Smooth muscle cell of the umbilical artery (primary cell): ENCODE measurements around the gene SIT1. TPM values are rescaled to one million over a fixed set of nuclear protein-coding genes. Genes with fewer than 3 reads are reported as not detected.

Experiments used
- total RNA-seq: library from RNA; depleted of rRNA; stranded (reverse); fragments of >200 nt; gene quantifications from 2 replicates; pipeline ENCODE4 v1.2.3, GENCODE V29; 2014

SIT1 gene
- not detected in 2 replicates for total RNA-seq

DNA sequence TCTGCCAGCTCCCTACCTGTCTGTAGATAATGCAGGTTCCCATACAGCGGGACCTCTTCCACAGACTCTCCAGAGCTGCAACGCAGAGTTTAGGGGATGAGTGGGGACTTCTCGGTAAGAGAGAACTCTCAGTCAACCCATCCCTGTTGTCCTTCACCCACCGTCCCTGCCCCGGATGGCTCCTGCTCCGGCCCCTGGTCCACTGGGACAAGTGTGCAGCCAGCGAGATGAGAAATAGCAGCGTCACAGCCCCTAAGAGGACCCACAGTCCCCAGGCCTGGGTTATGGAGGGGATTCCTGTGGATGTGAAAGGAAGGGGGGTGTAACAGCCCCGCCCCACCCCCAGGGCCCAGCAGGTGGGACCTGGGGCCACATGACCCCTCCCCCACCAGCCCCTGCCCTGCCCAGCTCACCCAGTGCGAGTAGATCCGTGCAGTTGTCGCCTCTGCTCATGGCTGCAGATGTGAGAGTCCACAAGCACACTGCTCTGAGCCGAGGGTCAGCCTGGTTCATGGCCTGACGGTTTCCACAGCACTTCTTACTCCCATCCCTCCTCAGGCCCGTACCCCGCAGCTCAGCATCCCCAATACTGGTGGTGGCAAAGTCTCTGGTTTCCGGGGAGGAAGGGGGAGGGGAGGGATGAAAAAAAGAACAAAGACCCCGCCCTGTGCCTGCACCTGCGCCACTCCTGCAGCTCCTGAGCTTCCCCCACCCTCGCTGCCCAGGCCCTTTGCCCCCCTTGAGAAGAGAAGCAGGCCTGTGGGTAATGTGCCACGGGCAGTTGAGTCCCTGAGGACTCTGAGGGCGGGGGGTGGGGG, at the start of gene SIT1:
Gene SIT1, minus strand, starts transcription at position 591 of the 818 bp plus-strand sequence. Its CDS starts 78 bp downstream, at position 513.

DNA sequence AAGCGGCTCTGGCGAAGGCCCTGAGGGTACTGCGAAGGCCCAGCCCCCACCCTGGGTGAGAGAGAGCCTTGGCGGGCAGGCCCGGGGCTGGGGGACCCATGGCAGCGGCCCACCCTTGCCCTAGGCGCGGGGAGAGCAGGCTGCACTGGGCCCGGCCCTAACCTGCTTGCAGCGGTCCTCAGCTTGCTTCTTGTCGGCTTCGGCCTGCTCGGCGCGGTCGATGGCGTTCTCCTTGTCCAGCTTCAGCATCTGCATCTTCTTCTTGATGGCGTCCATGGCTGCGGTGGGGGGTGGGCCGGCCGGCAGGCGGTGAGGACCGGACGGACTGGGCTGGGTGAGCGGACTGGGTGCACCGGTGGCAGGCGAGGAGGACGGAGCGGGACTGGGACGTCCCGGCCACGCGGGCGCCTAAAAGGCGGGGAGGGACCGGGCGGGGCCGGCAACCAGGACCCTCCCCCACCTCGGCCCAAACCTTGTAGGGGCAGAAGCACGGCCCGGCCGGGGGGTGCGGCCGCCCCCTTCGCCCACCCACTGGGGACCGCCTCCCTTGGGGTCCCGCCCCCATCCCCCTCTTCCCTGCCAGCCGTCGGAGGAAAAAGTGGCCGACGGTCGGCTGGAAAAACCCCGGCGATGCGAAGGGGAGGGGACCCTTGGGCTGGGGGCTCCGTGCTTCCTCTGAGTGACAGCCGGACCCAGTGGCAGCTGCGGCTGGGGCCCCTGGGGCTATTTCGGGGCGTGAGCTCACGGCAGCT, 39.0 kb upstream of the SIT1 start, which contains the start of gene TPM2:
Gene TPM2, minus strand, starts transcription at position 384 of the 752 bp plus-strand sequence. Its CDS starts 108 bp downstream, at position 276.

GRCh38 chr9:35673132-35674024, 22.6 kb upstream of the SIT1 start, which contains the start of gene CA9:
Gene CA9, plus strand, starts transcription at chr9:35673928. Its CDS starts 32 bp downstream, at chr9:35673960.

GRCh38 chr9:35664531-35665470, 14.1 kb upstream of the SIT1 start, which contains the start of gene ARHGEF39:
Gene ARHGEF39, minus strand, starts transcription at chr9:35665195. Its CDS starts 26 bp downstream, at chr9:35665169.

GRCh38 chr9:35658137-35658967, 7.6 kb upstream of the SIT1 start, which contains the start of gene CCDC107:
Gene CCDC107, plus strand, starts transcription at chr9:35658292. Its CDS starts 88 bp downstream, at chr9:35658380.

DNA sequence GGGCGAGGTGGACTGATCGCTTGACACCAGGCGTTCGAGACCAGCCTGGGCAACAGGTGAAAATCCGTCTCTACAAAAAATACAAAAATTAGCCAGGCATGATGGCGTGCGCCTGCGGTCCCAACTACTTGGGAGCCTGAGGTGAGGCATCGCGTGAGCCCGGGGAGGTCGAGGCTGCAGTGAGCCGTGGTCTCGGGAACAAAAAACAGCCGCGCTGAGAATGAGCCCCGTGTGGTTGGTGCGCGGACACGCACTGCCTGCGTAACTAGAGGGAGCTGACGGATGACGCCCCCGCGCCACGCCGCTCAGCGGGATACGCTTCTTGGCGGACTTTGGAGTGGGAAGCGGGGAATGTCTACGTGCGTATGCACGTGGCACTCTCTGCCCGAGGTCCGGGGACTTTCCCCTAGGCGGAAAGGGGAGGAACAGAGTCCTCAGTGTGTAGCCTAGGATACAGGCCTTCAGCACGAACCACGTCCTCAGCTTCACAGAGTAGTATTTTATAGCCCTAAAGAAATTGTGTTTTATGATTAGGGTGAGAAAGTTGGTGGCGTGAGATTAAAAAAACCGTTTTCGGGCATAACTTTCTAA, 6.9 kb upstream of the SIT1 start, which contains the start of gene RMRP:
Gene RMRP, minus strand, starts transcription at position 474 of the 591 bp plus-strand sequence.

GRCh38 chr9:35618325-35618727, 32.4 kb downstream of the SIT1 start, which contains the start of gene CD72:
Gene CD72, minus strand, starts transcription at chr9:35618413. Its CDS starts 110 bp downstream, at chr9:35618303.

GRCh38 chr9:35604578-35605350, 46.0 kb downstream of the SIT1 start, which contains the start of gene TESK1:
Gene TESK1, plus strand, starts transcription at chr9:35605262. Its CDS starts 358 bp downstream, at chr9:35605620.

Other genes starting within 250 kb of the SIT1 start
- 22.6 and 44.1 TPM in 2 replicates for gene RUSC2, start 160.8 kb downstream of the SIT1 start, total RNA-seq
- gene TESK1, start 45.7 kb downstream of the SIT1 start, total RNA-seq: 11.9 and 12.2 TPM in 2 replicates
- 0.32 and 1.2 TPM in 2 replicates for gene CD72, start 32.5 kb downstream of the SIT1 start, total RNA-seq
- gene RMRP, start 7.1 kb upstream of the SIT1 start, total RNA-seq: 680 and 5,299 TPM in 2 replicates
- 9.2 and 13.7 TPM in 2 replicates for gene CCDC107, start 7.4 kb upstream of the SIT1 start, total RNA-seq
- gene ARHGEF39, start 14.3 kb upstream of the SIT1 start, total RNA-seq: 0.30 and 0.92 TPM in 2 replicates
- gene CA9, start 23.0 kb upstream of the SIT1 start, total RNA-seq: 3.6 and 8.1 TPM in 2 replicates
- 1,294 and 1,826 TPM in 2 replicates for gene TPM2, start 39.0 kb upstream of the SIT1 start, total RNA-seq
- gene TLN1, start 81.3 kb upstream of the SIT1 start, total RNA-seq: 548 and 1,223 TPM in 2 replicates
- gene CREB3, start 81.7 kb upstream of the SIT1 start, total RNA-seq: 97.4 and 118 TPM in 2 replicates
- 23.5 and 31.0 TPM in 2 replicates for gene GBA2, start 98.3 kb upstream of the SIT1 start, total RNA-seq
- gene RGP1, start 98.4 kb upstream of the SIT1 start, total RNA-seq: 12.5 and 21.2 TPM in 2 replicates
- 0.30 and 0.55 TPM in 2 replicates for gene MSMP, start 103.3 kb upstream of the SIT1 start, total RNA-seq
- gene NPR2, start 140.7 kb upstream of the SIT1 start, total RNA-seq: 30.6 and 38.0 TPM in 2 replicates
- 0.55 and 1.2 TPM in 2 replicates for gene SPAG8, start 161.3 kb upstream of the SIT1 start, total RNA-seq
- 7.5 and 11.9 TPM in 2 replicates for gene HINT2, start 164.1 kb upstream of the SIT1 start, total RNA-seq
- not detected in 2 replicates for gene FAM221B, start 177.8 kb upstream of the SIT1 start, total RNA-seq
- gene TMEM8B, start 178.3 kb upstream of the SIT1 start, total RNA-seq: 2.7 and 6.2 TPM in 2 replicates
- not detected in 2 replicates for gene OR13J1, start 219.5 kb upstream of the SIT1 start, total RNA-seq